ENCODE measurements around the gene SLC22A9. TPM values are rescaled to one million over a fixed set of nuclear protein-coding genes. Genes with fewer than 3 reads are reported as not detected.
"Not testable (repeated sequence)": the region's sequence is repeated elsewhere in the genome, so short reads cannot be mapped to it uniquely, and the experiment has no call there.

SLC22A9 gene
- total RNA-seq = not detected
- polyA plus RNA-seq = not detected
- long read RNA-seq, donor 1 = 0 reads
- long read RNA-seq, donor 2 = 0 reads
- long read RNA-seq, donor 3 = 0 reads

DNA sequence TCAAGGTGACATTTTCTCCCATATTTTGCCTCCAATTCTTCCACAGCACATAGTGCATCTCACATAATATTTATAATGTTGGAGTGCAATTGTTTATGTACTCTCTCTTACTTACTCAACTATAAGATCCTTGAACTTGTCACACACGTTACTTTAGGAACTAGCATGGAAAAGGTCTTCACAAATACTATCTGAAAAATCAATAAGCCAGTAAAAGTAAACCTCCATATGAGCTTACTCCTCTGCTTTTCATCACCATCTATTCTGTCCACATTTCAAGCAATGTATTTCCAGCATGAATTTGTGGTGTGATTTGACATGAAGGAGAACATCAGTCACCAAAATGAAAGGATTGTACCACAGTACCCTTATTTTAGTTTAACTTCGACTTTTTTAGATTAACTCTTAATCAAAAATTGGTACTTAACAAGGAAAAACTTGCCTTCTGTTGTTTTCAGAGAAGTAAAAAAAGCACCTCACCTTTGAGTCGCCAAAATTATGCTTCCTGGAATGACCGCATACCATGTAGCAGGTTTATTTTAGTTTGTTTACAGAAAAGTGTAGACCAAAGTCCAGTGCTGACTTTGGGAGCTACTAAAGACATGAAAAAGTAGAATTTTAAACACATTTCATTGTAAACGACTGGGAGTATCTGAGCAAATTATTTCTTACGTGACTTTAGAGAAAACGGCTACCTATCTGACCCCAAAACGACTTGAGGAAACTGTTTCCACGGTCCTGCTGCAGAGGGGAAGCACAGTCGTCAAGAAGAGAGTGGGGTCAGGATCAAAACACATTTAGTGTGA, at the start of gene SLC22A9:
Gene SLC22A9, plus strand, starts transcription at position 621 of the 806 bp plus-strand sequence. CDS start 272 bp downstream, outside the sequence.
- Histone ChIP-seq H3K27ac (no peak within 1 kb of the TSS), H3K4me1 (no peaks in the 10 kb centered on the region), H3K36me3 (no peaks in the 10 kb centered on the region), H3K4me3 (no peak within 1 kb of the TSS), H3K9me3 (peaks cover 0 to 10% (median 0%) of the 10 kb centered on the region in 11 donors), H3K27me3 (peaks cover 0 to 37% (median 10%) of the 10 kb centered on the region in 7 donors)
- intact Hi-C loops (cut with DNase I) = no loop called here
- TF ChIP-seq, protein P1, sequence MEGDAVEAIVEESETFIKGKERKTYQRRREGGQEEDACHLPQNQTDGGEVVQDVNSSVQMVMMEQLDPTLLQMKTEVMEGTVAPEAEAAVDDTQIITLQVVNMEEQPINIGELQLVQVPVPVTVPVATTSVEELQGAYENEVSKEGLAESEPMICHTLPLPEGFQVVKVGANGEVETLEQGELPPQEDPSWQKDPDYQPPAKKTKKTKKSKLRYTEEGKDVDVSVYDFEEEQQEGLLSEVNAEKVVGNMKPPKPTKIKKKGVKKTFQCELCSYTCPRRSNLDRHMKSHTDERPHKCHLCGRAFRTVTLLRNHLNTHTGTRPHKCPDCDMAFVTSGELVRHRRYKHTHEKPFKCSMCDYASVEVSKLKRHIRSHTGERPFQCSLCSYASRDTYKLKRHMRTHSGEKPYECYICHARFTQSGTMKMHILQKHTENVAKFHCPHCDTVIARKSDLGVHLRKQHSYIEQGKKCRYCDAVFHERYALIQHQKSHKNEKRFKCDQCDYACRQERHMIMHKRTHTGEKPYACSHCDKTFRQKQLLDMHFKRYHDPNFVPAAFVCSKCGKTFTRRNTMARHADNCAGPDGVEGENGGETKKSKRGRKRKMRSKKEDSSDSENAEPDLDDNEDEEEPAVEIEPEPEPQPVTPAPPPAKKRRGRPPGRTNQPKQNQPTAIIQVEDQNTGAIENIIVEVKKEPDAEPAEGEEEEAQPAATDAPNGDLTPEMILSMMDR (IDR thresholded peaks at IDR 0.05) = no peak
- 65 to 69% methylated on average over 10 of the region's 10 CpGs for WGBS, 2 donors
- ATAC-seq = no peak
- no peak for DNase-seq

DNA sequence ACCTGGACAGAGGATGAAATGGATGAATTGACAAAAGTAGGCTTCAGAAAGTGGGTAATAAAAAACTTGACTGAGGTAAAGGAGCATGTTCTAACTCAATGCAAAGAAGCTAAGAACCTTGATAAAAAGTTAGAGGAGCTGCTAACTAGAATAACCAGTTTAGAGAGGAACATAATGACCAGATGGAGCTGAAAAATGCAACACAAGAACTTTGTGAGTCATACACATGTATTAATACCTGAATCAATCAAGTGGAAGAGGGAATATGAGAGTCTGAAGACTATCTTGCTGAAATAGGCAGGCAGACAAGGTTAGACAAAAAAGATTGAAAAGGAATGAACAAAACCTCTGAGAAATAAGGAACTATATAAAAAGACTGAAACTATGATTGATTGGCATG, 47.9 kb upstream of the SLC22A9 start:
- no peaks in the 10 kb centered on the region for H3K27me3 ChIP-seq
- no peaks in the 10 kb centered on the region for H3K4me1 ChIP-seq
- TF ChIP-seq, protein P1 (IDR thresholded peaks at IDR 0.05) = no peak
- H3K9me3 ChIP-seq = peaks cover 0 to 59% (median 14%) of the 10 kb centered on the region in 11 donors
- H3K27ac ChIP-seq = no peak overlapping the region
- intact Hi-C loops (cut with DNase I) = no loop called here
- no peak for DNase-seq
- no peaks in the 10 kb centered on the region for H3K36me3 ChIP-seq
- ATAC-seq = no peak
- no peak overlapping the region for H3K4me3 ChIP-seq

DNA sequence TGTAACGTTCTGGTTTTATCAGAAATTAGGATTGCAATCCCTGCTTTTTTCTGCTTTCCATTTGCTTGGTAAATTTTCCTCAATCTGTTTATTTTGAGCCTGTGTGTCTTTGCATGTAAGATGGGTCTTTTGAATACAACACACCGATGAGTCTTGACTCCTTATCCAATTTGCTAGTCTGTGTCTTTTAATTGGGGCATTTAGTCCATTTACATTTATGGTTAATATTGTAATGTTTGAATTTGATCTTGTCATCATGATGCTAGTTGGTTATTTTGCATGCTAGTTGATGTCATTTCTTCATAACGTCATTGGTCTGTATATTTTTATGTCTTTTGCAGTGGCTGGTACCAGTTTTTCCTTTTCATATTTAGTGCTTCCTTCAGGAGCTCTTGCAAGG, 34.5 kb upstream of the SLC22A9 start:
- ATAC-seq; H3K27me3 ChIP-seq; H3K4me1 ChIP-seq; H3K4me3 ChIP-seq; intact Hi-C loops (cut with DNase I); H3K36me3 ChIP-seq; DNase-seq; H3K27ac ChIP-seq: not testable (repeated sequence)
- 61 to 63% methylated on average over 3 of the region's 3 CpGs for WGBS, 2 donors
- H3K9me3 ChIP-seq = peaks cover 0 to 29% (median 4%) of the 10 kb centered on the region in 11 donors

DNA sequence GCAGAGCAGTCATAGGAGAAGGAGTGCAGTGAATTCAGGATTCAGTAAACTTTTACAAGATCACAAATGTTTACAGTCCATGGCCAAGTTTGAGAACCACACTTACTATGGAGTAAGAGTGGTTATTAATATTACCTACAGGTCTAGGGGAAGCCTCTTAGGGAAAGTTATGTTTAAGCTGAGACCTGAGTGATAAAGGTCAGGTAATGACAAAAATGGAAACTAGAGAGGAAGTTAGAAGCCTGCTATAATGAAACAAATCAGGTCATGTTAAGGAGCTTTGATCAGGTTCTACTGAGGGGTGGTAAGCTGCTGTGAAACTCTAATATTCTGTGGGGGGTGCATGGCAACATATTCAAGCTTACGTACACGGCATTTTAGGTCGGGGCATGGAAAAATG, 32.5 kb upstream of the SLC22A9 start:
- DNase-seq (no peak), ATAC-seq (no peak)
- 89% methylated on average over 3 of the region's 3 CpGs for WGBS, 2 donors
- Histone ChIP-seq H3K4me3 (no peak overlapping the region), H3K27me3 (peaks cover 0 to 7% (median 0%) of the 10 kb centered on the region in 7 donors), H3K27ac (no peak overlapping the region), H3K4me1 (no peaks in the 10 kb centered on the region), H3K9me3 (peaks cover 0 to 29% (median 4%) of the 10 kb centered on the region in 11 donors), H3K36me3 (no peaks in the 10 kb centered on the region)
- intact Hi-C loops (cut with DNase I) = no loop called here
- TF ChIP-seq, protein P1 (IDR thresholded peaks at IDR 0.05) = no peak

DNA sequence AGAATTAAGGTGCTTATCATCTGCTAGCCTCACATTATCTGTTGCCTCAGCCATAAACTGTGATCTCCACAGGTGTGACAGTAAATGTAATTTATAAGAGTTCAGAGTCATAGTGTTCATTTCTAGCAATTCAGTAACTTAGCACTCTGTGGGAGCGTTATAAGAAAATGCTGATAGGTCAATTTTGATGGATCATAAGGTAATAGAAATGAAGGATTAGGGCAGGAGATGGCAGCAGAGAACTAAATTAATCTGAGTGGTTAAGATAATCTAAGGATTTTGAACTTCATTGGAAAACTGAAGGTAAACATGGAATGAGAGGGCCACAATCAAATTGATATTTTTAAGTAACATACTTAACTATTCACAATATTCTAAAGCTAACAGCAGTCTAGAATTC, 26.5 kb upstream of the SLC22A9 start:
- 86 to 89% methylated on average over 1 of the region's 1 CpG for WGBS, 2 donors
- H3K27me3 ChIP-seq = peaks cover 0 to 5% (median 0%) of the 10 kb centered on the region in 7 donors
- H3K4me3 ChIP-seq = no peak overlapping the region
- H3K27ac ChIP-seq = no peak overlapping the region
- H3K4me1 ChIP-seq = no peaks in the 10 kb centered on the region
- intact Hi-C loops (cut with DNase I) = no loop called here
- DNase-seq (no peak), ATAC-seq (no peak)
- H3K36me3 ChIP-seq = no peaks in the 10 kb centered on the region
- TF ChIP-seq, protein P1 (IDR thresholded peaks at IDR 0.05) = no peak
- H3K9me3 ChIP-seq = no peaks in the 10 kb centered on the region

All from heart right ventricle (tissue), 16 donors.